Cerebellar cortex (tissue), 1 donor: ENCODE measurements around the gene IGSF23.

Experiments
- DNase-seq: peaks from one replicate; pipeline ENCODE4 v3.0.0-alpha.2; 2015; ENCODE audit warnings: low spot score

The IGSF23 gene

DNA sequence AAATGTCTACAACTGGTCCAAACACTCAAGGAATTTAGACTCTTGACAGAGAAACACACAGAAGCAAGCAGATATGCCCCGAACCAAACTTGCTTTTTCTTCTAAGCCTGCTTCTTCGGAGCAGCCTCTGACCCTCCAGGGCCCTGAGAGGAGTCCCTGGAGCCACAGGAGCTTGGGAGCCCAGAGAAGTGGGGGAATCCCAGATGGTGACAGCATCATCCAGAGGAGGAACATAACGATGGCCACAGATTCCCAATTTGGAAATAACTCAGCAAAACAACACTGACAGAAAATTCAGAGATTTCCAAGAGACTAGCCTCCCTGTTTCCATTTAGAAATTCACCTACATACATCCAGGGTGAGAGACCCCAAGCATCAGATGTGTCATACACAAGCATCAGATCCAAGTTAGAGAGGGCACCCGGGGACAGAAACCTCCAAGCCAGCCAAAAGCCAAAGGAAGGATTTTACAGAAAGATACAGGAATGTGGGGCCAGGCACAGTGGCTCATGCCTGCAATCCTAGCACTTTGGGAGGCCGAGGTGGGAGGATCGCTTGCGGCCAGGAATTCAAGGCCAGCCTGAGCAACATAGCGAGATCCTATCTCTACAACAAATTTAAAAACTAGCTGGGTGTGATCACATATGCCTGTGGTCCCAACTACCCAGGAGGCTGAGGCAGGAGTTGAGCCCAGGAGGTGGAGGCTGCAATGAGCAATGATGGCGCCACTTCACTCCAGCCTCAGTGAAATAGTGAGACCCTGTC, 28.3 kb downstream of the IGSF23 start:
- DNase-seq, result no peak

- no peak for DNase-seq
Observed at GRCh38 chr19:44642377-44642776, 29.0 kb downstream of the IGSF23 start.

- peak; percentile 71 for DNase-seq
Observed at GRCh38 chr19:44643605-44644401, 30.4 kb downstream of the IGSF23 start, which contains the start of gene PVR. Gene PVR (plus strand): TSS chr19:44643910. CDS start chr19:44644097, 187 bp downstream.

GRCh38 chr19:44644402-44645016, 31.1 kb downstream of the IGSF23 start:
- DNase-seq, result peak; percentile 72

DNA sequence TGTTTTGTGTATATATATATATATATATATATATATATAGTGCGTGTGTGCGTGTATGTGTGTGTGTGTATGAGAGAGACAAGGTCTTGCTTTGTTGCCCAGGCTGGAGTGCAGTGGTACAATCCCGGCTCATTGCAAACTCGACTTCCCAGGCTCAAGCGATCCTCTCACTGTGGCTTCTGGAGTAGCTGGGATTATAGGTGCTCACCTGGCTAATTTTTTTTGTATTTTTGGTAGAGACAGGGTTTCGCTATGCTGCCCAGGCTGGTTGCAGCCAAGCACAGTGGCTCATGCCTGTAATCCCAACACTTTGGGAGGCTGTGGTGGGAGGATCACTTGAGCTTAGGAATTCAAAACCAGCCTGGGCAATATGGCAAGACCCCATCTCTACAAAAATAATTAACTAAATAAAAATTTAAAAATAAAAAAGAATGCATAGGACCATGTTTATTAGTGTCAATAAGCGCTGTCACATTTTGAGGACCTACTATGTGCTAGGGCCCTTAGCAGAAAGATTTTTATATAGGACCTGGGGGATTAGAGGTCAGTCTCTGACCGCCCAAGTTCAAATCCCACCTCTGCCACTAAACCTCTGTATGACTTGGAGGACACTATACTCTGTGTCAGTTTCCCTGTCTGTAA, 32.2 kb downstream of the IGSF23 start:
- no peak for DNase-seq

DNA sequence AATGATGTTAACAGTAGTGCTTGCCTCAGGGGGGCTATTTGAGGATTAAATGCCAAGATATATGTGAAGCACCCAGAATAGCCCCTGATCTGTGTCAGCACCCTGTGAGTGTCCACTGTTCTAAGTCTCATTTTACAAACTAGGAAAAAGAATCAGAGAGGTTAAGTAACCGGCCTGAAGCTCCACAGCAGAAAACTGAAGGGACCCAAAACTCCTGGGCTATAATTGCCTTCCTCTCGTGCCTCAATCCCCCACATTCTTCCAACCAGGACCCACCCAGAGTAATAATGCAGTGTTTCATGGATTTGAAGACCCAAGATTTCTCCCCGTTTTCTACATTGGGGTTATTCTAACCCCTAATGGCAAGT, 32.7 kb downstream of the IGSF23 start:
- no peak for DNase-seq

DNA sequence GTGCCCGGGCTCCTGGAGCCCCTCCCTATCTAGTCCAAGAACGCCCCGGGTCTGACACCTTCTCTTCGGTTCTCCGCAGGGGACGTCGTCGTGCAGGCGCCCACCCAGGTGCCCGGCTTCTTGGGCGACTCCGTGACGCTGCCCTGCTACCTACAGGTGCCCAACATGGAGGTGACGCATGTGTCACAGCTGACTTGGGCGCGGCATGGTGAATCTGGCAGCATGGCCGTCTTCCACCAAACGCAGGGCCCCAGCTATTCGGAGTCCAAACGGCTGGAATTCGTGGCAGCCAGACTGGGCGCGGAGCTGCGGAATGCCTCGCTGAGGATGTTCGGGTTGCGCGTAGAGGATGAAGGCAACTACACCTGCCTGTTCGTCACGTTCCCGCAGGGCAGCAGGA, 33.8 kb downstream of the IGSF23 start:
- DNase-seq, result no peak

GRCh38 chr19:44648631-44649251, 35.4 kb downstream of the IGSF23 start:
- no peak for DNase-seq

GRCh38 chr19:44649578-44650145, 36.3 kb downstream of the IGSF23 start:
- no peak for DNase-seq

DNA sequence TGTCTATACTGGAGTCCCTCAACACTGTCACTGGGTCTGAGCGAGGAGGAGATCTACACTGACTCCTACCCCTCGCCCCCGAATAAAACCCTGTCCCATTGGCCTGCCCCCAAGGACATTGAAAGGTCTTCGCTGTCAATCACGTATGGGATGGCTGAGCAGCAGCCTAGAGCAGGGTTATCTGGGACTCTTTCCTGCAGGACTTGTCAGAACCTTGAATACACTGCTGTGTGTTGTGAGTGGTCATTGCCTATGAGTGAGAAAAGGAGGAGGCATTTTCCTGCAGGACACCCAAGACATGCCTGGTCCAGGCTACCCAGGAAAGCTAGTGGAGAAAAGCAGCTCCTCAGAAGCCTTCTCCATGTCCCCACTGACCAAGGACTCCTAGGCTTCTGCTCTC, 40.0 kb downstream of the IGSF23 start:
- DNase-seq, result no peak

GRCh38 chr19:44653977-44654774, 40.8 kb downstream of the IGSF23 start:
- DNase-seq, result no peak

GRCh38 chr19:44657211-44657921, 44.0 kb downstream of the IGSF23 start:
- DNase-seq, result peak; percentile 54

GRCh38 chr19:44658069-44658733, 44.8 kb downstream of the IGSF23 start:
- DNase-seq, result no peak

DNA sequence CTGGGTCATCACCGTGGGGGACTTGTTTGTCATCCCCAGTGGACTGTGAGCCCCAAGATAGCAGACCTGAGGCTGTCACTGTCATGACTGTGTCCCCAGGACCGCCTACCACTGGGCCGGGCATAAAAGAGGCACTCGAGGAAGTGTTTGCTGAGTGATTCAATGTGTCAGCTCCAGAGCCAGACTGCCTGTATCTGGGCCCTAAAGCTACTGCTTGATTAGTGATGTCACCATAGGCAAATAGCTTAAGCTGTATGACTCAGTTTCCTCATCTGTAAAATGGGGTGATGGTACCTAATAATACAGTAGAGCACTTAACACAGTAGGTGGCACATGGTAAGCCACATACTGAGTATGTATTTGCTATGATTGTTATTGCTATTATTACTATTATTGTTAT, 46.7 kb downstream of the IGSF23 start:
- no peak for DNase-seq

- DNase-seq, result no peak
Observed at GRCh38 chr19:44661205-44661604, 47.8 kb downstream of the IGSF23 start.

GRCh38 chr19:44661904-44662303, 48.5 kb downstream of the IGSF23 start:
- DNase-seq, result no peak

DNA sequence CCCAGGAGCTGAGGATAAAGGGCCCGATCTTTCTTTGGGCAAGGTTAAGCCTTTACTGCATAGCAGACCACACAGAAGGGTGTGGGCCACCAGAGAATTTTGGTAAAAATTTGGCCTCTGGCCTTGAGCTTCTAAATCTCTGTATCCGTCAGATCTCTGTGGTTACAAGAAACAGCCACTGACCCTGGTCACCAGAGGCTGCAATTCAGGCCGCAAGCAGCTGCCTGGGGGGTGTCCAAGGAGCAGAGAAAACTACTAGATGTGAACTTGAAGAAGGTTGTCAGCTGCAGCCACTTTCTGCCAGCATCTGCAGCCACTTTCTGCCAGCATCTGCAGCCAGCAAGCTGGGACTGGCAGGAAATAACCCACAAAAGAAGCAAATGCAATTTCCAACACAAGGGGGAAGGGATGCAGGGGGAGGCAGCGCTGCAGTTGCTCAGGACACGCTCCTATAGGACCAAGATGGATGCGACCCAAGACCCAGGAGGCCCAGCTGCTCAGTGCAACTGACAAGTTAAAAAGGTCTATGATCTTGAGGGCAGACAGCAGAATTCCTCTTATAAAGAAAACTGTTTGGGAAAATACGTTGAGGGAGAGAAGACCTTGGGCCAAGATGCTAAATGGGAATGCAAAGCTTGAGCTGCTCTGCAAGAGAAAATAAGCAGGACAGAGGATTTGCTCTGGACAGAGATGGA, 49.5 kb downstream of the IGSF23 start:
- DNase-seq, result no peak

DNA sequence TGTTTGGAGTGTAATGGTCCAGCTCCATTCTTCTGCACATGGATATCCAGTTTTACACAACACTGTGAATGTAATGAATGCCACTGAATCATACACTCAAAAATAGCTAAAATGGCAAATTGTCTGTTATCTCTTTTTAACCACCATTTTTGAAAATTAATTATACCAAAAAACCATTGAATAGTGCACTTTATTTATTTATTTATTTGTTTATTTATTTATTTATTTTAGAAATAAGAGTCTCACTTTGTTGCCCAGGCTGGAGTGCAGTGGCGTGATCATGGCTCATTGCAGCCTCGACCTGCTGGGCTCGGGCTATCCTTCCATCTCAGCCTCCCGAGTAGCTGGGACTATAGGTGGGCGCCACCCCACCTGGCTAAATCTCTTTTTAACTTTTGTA, 50.6 kb downstream of the IGSF23 start:
- DNase-seq, result no peak

GRCh38 chr19:44664976-44665375, 51.6 kb downstream of the IGSF23 start:
- no peak for DNase-seq
